HepG2 (cell line): ENCODE results near the gene NRL. TPM values are rescaled to one million over a fixed set of nuclear protein-coding genes. Genes with fewer than 3 reads are reported as not detected.
A peak's percentile ranks its signal among the peaks of the same experiment; 100 is the strongest.

Source experiments
- ATAC-seq: fragments of 200-7000 bp; cut with Tn5 transposase; 3 replicates; pipeline ENCODE4 v1.9.1; 2020; ENCODE audit warnings: mild to moderate bottlenecking, moderate library complexity
- BruUV-seq: library from RNA; stranded (reverse); fragments of 400-500 nt; replicated peaks from 2 replicates; lab custom pipeline; 2021; lab: Mats Ljungman, UMichigan
- CTCF ChIA-PET: fragments of 300-600 bp; formaldehyde crosslinking; extraction: SDS; loops from one replicate; lab custom pipeline; 2021; ENCODE audit warnings: low total read pairs, inconsistent platforms, low intra/inter-chr PET ratio; lab: Yijun Ruan, JAX
- POLR2A ChIA-PET: fragments of 350-600 bp; sonication (Branson Sonifier 250); formaldehyde crosslinking; loops from one replicate; lab custom pipeline; 2020; ENCODE audit warnings: antibody characterized with exemption, inconsistent platforms; lab: Yijun Ruan, JAX
- DNase-seq: peaks from one replicate; pipeline ENCODE4 v3.0.0-alpha.2; 2015; ENCODE audit warnings: low spot score
- FAIRE-seq: peaks from 3 replicates; lab custom pipeline; 2011; peaks lifted over from hg19 to GRCh38; lab: Jason Lieb, UNC
- H2AFZ ChIP-seq: one replicate; pipeline ENCODE4 v1.6.1; 2011; ENCODE audit warnings: low read length, inconsistent platforms
- H3K27ac ChIP-seq: fragments of 300-600 bp; 3 replicates; pipeline ENCODE4 v1.8.0; 2011; ENCODE audit warnings: mixed run types, mild to moderate bottlenecking, mixed read lengths, low read length, inconsistent platforms; ENCODE audit not compliant: insufficient read depth; ENCODE audit errors: extremely low read length
- H3K27me3 ChIP-seq, 2 experiments: fragments of 200-600 bp in 1 of 2; 2 replicates in 1 of 2; 3 replicates in 1 of 2; pipeline versions ENCODE4 v1.6.0 to v1.8.0; 2011; ENCODE audit warnings: low read length in 2 of 2, mild to moderate bottlenecking in 2 of 2, moderate library complexity in 2 of 2, inconsistent platforms in 1 of 2; ENCODE audit not compliant: insufficient read depth in 2 of 2, control insufficient read depth in 1 of 2
- H3K36me3 ChIP-seq, 2 experiments: fragments of 200-600 bp in 1 of 2; replicated peaks in 1 of 2; 2 replicates in 1 of 2; 3 replicates in 1 of 2; pipeline versions ENCODE4 v1.5.1 to v1.8.0; 2011; ENCODE audit warnings: low read length in 2 of 2, inconsistent platforms in 1 of 2; ENCODE audit not compliant: insufficient read depth in 2 of 2, control insufficient read depth in 1 of 2
- H3K4me1 ChIP-seq: 2 replicates; pipeline ENCODE4 v1.5.1; 2012; ENCODE audit warnings: low read length, inconsistent platforms; ENCODE audit not compliant: insufficient read depth
- H3K4me2 ChIP-seq: 2 replicates; pipeline ENCODE4 v1.6.0; 2011; ENCODE audit warnings: low read depth, low read length, inconsistent platforms
- H3K4me3 ChIP-seq, 3 experiments: fragments of 200-600 bp in 1 of 3; sonication (generic), shearing (Covaris generic) in 1 of 3; replicated peaks in 1 of 3; 2 replicates each; pipeline ENCODE4 v1.5.1; 2011 to 2016; ENCODE audit warnings: low read length in 3 of 3, inconsistent platforms in 2 of 3, low read depth in 2 of 3, mild to moderate bottlenecking in 2 of 3, control low read depth in 1 of 3, mixed read lengths in 1 of 3; ENCODE audit not compliant: insufficient read depth in 1 of 3
- H3K79me2 ChIP-seq: one replicate; pipeline ENCODE4 v1.6.1; 2011; ENCODE audit warnings: low read length, inconsistent platforms; ENCODE audit not compliant: insufficient read depth
- H3K9ac ChIP-seq: 2 replicates; pipeline ENCODE4 v1.6.0; 2011; ENCODE audit warnings: mild to moderate bottlenecking, low read depth, low read length, inconsistent platforms; ENCODE audit not compliant: insufficient read depth
- H3K9me3 ChIP-seq: 2 replicates; pipeline ENCODE4 v1.5.1; 2012; ENCODE audit warnings: mild to moderate bottlenecking, low read length
- H4K20me1 ChIP-seq: 2 replicates; pipeline ENCODE4 v1.6.0; 2011; ENCODE audit warnings: inconsistent platforms, mild to moderate bottlenecking, low read length, moderate library complexity; ENCODE audit not compliant: insufficient read depth
- BATF2 ChIP-seq: sonication (generic); formaldehyde crosslinking; IDR thresholded peaks from 2 replicates; pipeline ENCODE4 v1.8.0; 2022; ENCODE audit warnings: mild to moderate bottlenecking, missing genetic modification reagents, moderate library complexity
- MAFF ChIP-seq: IDR thresholded peaks from 2 replicates; pipeline ENCODE4 v1.6.1; 2011; ENCODE audit warnings: low read depth, low read length, improper control_type of control experiment
- MAFK ChIP-seq, 2 experiments: IDR thresholded peaks in 1 of 2; conservative IDR thresholded peaks in 1 of 2; 2 replicates each; pipeline ENCODE4 v1.6.1; 2011; ENCODE audit warnings: improper control_type of control experiment in 2 of 2, low read length in 2 of 2
- THAP7 ChIP-seq: sonication (generic); formaldehyde crosslinking; IDR thresholded peaks from 2 replicates; pipeline ENCODE4 v1.8.1; 2023; ENCODE audit warnings: mild to moderate bottlenecking, missing genetic modification reagents
- ZBTB4 ChIP-seq: sonication (generic); formaldehyde crosslinking; IDR thresholded peaks from 2 replicates; pipeline ENCODE4 v1.4.0; 2020; ENCODE audit warnings: missing genetic modification reagents, mild to moderate bottlenecking, borderline replicate concordance
- ZNF282 ChIP-seq: fragments of 450-650 bp; IDR thresholded peaks from 2 replicates; pipeline ENCODE4 v1.6.1; 2018; ENCODE audit not compliant: partially characterized antibody
- WGBS: methylation state at CpG from one replicate; pipeline ENCODE4 v1.1.6; 2017; ENCODE audit warnings: low lambda C conversion rate; 5-methylcytosine and 5-hydroxymethylcytosine counted together
- in situ Hi-C: cut with HindIII; loops from 2 replicates; pipeline ENCODE4 v1.10.0; 2017; ENCODE audit warnings: low pct_unique_long_range_greater_than_20kb; ENCODE audit not compliant: extremely low pct_ligation_motif_present
- intact Hi-C: fragments of 100-400 bp; cut with micrococcal nuclease; formaldehyde crosslinking; loops from one replicate; pipeline ENCODE4 v1.10.0; 2022; ENCODE audit not compliant: unreplicated experiment
- polyA plus RNA-seq, 8 experiments: library from polyadenylated mRNA; depleted of rRNA in 3 of 8; stranded (reverse) in 7 of 8; unstranded in 1 of 8; fragments of >200 nt; fragmentation: Illumina TruSeq in 4 of 8; extraction: Trizol in 4 of 8; gene quantifications; 2 replicates each; pipeline versions ENCODE4 v1.2.1 to v1.2.3, GENCODE V29; 2011 to 2016; ENCODE audit warnings: low read depth in 4 of 8, missing spikeins in 1 of 8, mixed read lengths in 1 of 8; ENCODE audit not compliant: insufficient read depth in 1 of 8
- total RNA-seq, 5 experiments: library from RNA; depleted of rRNA; stranded (reverse); fragments of >200 nt; fragmentation: Illumina TruSeq; extraction: Trizol; gene quantifications; 2 replicates each; pipeline ENCODE4 v1.2.3, GENCODE V29; 2016; ENCODE audit warnings: low read depth in 1 of 5

Gene NRL
- total and polyA plus RNA-seq, 2 of the 13 experiments (the other 11 are each of a cell fraction or from before 2014, with no cell fraction given), result 2.5 to 4.7 TPM

GRCh38 chr14:24089890-24090289 lies 24.9 kb downstream of the NRL start:
- TF ChIP-seq MAFF (peak; percentile 60), BATF2 (no peak), ZBTB4 (CRISPR knock-in tag) (no peak), ZNF282 (no peak), THAP7 (CRISPR knock-in tag) (peak; percentile 67; the same call in 1 of the 2 replicates), MAFK (conservative IDR thresholded peaks at IDR 0.05 in 1 of 2, IDR thresholded peaks at IDR 0.05 in 1 of 2; ENCODE audit: low read length in 2 of 2) (peak; percentile 71 to 85; a peak in 3 of 4 replicates)
- Histone ChIP-seq H3K27ac (no peak overlapping the region), H3K4me1 (peaks cover 53% of the 10 kb centered on the region), H3K79me2 (peaks cover 7% of the 10 kb centered on the region), H4K20me1 (no peaks in the 10 kb centered on the region), H2AFZ (no peak overlapping the region), H3K9ac (no peak overlapping the region), H3K9me3 (no peaks in the 10 kb centered on the region), H3K27me3 (peaks cover 2 to 15% of the 10 kb centered on the region in 2 experiments; a peak in 3 of 5 replicates), H3K4me2 (no peak overlapping the region), H3K4me3 (no peak overlapping the region), H3K36me3 (no peaks in the 10 kb centered on the region)
- in situ Hi-C loops, result loop anchor here (5.0 kb wide), 2 partner anchors 33 to 78 kb away; no protein-coding TSS in a partner anchor
- CTCF ChIA-PET, result interaction anchor here (0.7 to 4.2 kb wide), 11 partner anchors 8 to 115 kb away, joined by 3 to 109 read pairs (median 4); partner anchors contain the start of gene IRF9
- no peak for ATAC-seq
- intact Hi-C loops, result loop anchor here (1.0 to 5.0 kb wide), 6 partner anchors 18 to 478 kb away; no protein-coding TSS in a partner anchor
- POLR2A ChIA-PET, result interaction anchor here (1.0 to 14.4 kb wide), 10 partner anchors 9 to 106 kb away, joined by 3 to 627 read pairs (median 8); partner anchors contain the start of genes CARMIL3, DCAF11, IRF9 and NRL
- 53% methylated on average over 6 of the region's 6 CpGs for WGBS
- BruUV-seq, result no TSS peak
- DNase-seq, result no peak
- no peak for FAIRE-seq
